Glutamatergic neuron (in vitro differentiated cells): ENCODE results near the gene FMN1. TPM values are rescaled to one million over a fixed set of nuclear protein-coding genes. Genes with fewer than 3 reads are reported as not detected.

Experiments used
- DNase-seq: peaks from one replicate; pipeline ENCODE4 v3.0.0; 2022
- H3K27ac Mint-ChIP-seq: one replicate; pipeline ENCODE4 v1.8.0; 2020; ENCODE audit warnings: mild to moderate bottlenecking, mixed read lengths, inconsistent platforms; ENCODE audit not compliant: unreplicated experiment
- H3K27me3 Mint-ChIP-seq: one replicate; pipeline ENCODE4 v1.8.0; 2020; ENCODE audit warnings: mild to moderate bottlenecking, moderate library complexity, mixed read lengths, inconsistent platforms; ENCODE audit not compliant: unreplicated experiment
- H3K36me3 Mint-ChIP-seq: one replicate; pipeline ENCODE4 v1.8.0; 2020; ENCODE audit warnings: mild to moderate bottlenecking, mixed read lengths, inconsistent platforms; ENCODE audit not compliant: unreplicated experiment
- H3K4me1 Mint-ChIP-seq: one replicate; pipeline ENCODE4 v1.8.0; 2020; ENCODE audit warnings: mild to moderate bottlenecking, low read depth, mixed read lengths, inconsistent platforms; ENCODE audit not compliant: unreplicated experiment
- H3K4me3 Mint-ChIP-seq: one replicate; pipeline ENCODE4 v1.8.0; 2020; ENCODE audit warnings: mild to moderate bottlenecking, mixed read lengths, inconsistent platforms; ENCODE audit not compliant: unreplicated experiment
- H3K9me3 Mint-ChIP-seq: one replicate; pipeline ENCODE4 v1.8.0; 2020; ENCODE audit warnings: mild to moderate bottlenecking, moderate library complexity, mixed read lengths, inconsistent platforms; ENCODE audit not compliant: unreplicated experiment
- CTCF ChIP-seq: fragments of 200-600 bp; sonication (generic); IDR thresholded peaks from one replicate; pipeline ENCODE4 v1.5.0; 2021; ENCODE audit not compliant: partially characterized antibody, unreplicated experiment
- total RNA-seq: library from RNA; stranded (reverse); fragmentation: NEBNext Ultra II Directional; extraction: Animal tissue kit (Norgen Biotek cat#: 25700); gene quantifications from one replicate; pipeline ENCODE4 v1.2.1, GENCODE V29; 2021; ENCODE audit not compliant: unreplicated experiment

Gene FMN1
- total RNA-seq, 1 donor from 2014 or later = 1.1 TPM

- peaks cover 1% of the 10 kb centered on the region for H3K27me3 Mint-ChIP-seq
- peaks cover 3% of the 10 kb centered on the region for H3K9me3 Mint-ChIP-seq
- no peak for DNase-seq
- no peak overlapping the region for H3K4me3 Mint-ChIP-seq
- H3K27ac Mint-ChIP-seq = no peak overlapping the region
- no peaks in the 10 kb centered on the region for H3K36me3 Mint-ChIP-seq
- no peak for TF ChIP-seq CTCF
- H3K4me1 Mint-ChIP-seq = peaks cover 27% of the 10 kb centered on the region
Measured at GRCh38 chr15:33206366-33206765, 11.9 kb upstream of the FMN1 start.

- no peak for TF ChIP-seq CTCF
- Mint-ChIP-seq H3K27me3 (no peaks in the 10 kb centered on the region), H3K27ac (no peak overlapping the region), H3K4me1 (peaks cover 17% of the 10 kb centered on the region), H3K36me3 (no peaks in the 10 kb centered on the region), H3K9me3 (no peaks in the 10 kb centered on the region), H3K4me3 (no peak overlapping the region)
- no peak for DNase-seq
Measured at GRCh38 chr15:33204926-33205325, 10.4 kb upstream of the FMN1 start.

- no peak for DNase-seq
- Mint-ChIP-seq H3K36me3 (no peaks in the 10 kb centered on the region), H3K27ac (no peak overlapping the region), H3K4me3 (no peak overlapping the region), H3K27me3 (no peaks in the 10 kb centered on the region), H3K9me3 (no peaks in the 10 kb centered on the region), H3K4me1 (peaks cover 13% of the 10 kb centered on the region)
- TF ChIP-seq CTCF = no peak
Measured at GRCh38 chr15:33204087-33204486, 9.6 kb upstream of the FMN1 start.

- peak overlapping the region; percentile 5 for H3K27ac Mint-ChIP-seq
- peak; percentile 47 for DNase-seq
- H3K4me1 Mint-ChIP-seq = peaks cover 13% of the 10 kb centered on the region
- H3K4me3 Mint-ChIP-seq = peak overlapping the region; percentile 9
- H3K9me3 Mint-ChIP-seq = no peaks in the 10 kb centered on the region
- H3K36me3 Mint-ChIP-seq = no peaks in the 10 kb centered on the region
- peak; percentile 20 for TF ChIP-seq CTCF
- H3K27me3 Mint-ChIP-seq = no peaks in the 10 kb centered on the region
Measured at GRCh38 chr15:33201491-33202231, 7.1 kb upstream of the FMN1 start.

GRCh38 chr15:33200903-33201302 lies 6.4 kb upstream of the FMN1 start:
- H3K27ac Mint-ChIP-seq = no peak overlapping the region

More at GRCh38 chr15:33200903-33201302, 6.4 kb upstream of the FMN1 start:
- Mint-ChIP-seq H3K9me3 (no peaks in the 10 kb centered on the region), H3K4me3 (no peak overlapping the region), H3K36me3 (no peaks in the 10 kb centered on the region), H3K27me3 (no peaks in the 10 kb centered on the region), H3K4me1 (peaks cover 13% of the 10 kb centered on the region)
- no peak for TF ChIP-seq CTCF
- DNase-seq = no peak
